ENCODE data around the gene SPIC.

SPIC gene

DNA sequence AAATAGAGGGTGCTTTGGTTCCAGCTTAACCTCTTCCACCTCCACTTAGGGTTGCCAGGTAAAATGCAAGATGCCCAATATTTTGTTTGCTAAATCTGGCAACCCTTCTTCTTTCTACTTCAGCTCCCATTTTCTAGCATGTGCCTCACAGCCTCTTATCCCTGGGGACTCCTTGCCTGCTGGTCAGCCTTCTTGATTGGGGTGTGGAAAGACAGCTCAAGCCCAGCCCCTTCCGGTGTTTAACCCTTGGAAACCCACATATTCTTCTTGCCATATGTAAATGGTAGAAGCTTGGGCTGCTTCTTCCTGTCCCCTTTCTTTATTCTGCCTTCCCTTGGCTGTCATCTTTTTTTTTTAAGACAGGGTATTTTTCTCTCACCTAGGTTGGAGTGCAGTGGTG lies 5.7 kb downstream of the SPIC start:
- no peaks in the 10 kb centered on the region for H3K4me1 ChIP-seq (ENCODE audit: control insufficient read depth, insufficient read depth, low read depth, low read length)

DNA sequence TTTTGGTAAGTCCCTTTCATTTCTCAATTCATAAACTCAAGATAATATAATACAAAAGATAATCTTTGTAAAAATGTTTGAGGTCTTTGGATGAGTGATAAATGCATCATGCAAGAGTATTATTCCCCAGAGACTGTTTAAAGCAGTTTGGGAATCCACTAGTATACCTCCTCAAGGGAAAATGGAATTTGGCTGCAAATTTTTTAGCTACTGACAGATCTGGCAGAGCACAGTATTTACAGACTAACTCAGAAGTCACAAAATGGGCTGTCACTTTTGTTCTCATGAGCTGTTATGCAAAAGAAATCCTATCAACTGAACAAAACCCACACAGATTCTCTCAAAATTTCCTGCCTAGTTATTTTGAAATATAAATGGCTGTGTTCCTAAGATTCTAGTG lies 9.9 kb downstream of the SPIC start:
- peaks cover 0 to 7% of the 10 kb centered on the region in 2 experiments for H3K27me3 ChIP-seq (ENCODE audit: control insufficient read depth in 1 of 2, insufficient read depth in 1 of 2, low read length in 2 of 2)
- no peak overlapping the region for H4K91ac ChIP-seq (ENCODE audit: low read length)
- H3K36me3 ChIP-seq (ENCODE audit: control insufficient read depth in 1 of 2, insufficient read depth in 2 of 2, low read depth in 1 of 2, low read length in 2 of 2): no peaks in the 10 kb centered on the region
- no peak overlapping the region for H3K14ac ChIP-seq (ENCODE audit: low read length in 2 of 2)
- H2BK5ac ChIP-seq (ENCODE audit: low read depth, low read length, poor library complexity, severe bottlenecking): no peak overlapping the region
- H3K23ac ChIP-seq (ENCODE audit: low read length in 2 of 2): no peak overlapping the region
- H3K18ac ChIP-seq (ENCODE audit: low read depth in 1 of 2, low read length in 2 of 2): no peak overlapping the region
- no peak overlapping the region for H3K27ac ChIP-seq (ENCODE audit: low read length, poor library complexity, severe bottlenecking)
- H3K4ac ChIP-seq (ENCODE audit: low read depth in 1 of 2, low read length in 2 of 2): no peak overlapping the region
- no peak overlapping the region for H2BK12ac ChIP-seq (ENCODE audit: low read length in 2 of 2)
- no peak overlapping the region for H2BK120ac ChIP-seq (ENCODE audit: low read depth, low read length)
- H3K4me1 ChIP-seq (ENCODE audit: control insufficient read depth, insufficient read depth, low read depth, low read length): no peaks in the 10 kb centered on the region
- no peaks in the 10 kb centered on the region for H3K9me3 ChIP-seq (ENCODE audit: control insufficient read depth, low read length)
- no peak overlapping the region for H2AK5ac ChIP-seq (ENCODE audit: low read length, severe bottlenecking)
- no peaks in the 10 kb centered on the region for H3K79me1 ChIP-seq (replicated peaks; ENCODE audit: low read length, poor library complexity, severe bottlenecking)
- H3K4me2 ChIP-seq (ENCODE audit: low read length, poor library complexity, severe bottlenecking): no peak overlapping the region
- H3K4me3 ChIP-seq (ENCODE audit: insufficient read depth in 1 of 2, low read depth in 1 of 2, low read length in 2 of 2): no peak overlapping the region
- no peak overlapping the region for H3K9ac ChIP-seq (ENCODE audit: low read length)
- no peak overlapping the region for H4K8ac ChIP-seq (ENCODE audit: low read length)
- no peak for DNase-seq
- no peak overlapping the region for H2AFZ ChIP-seq (ENCODE audit: low read depth, low read length)
- H2BK15ac ChIP-seq (ENCODE audit: low read depth, poor library complexity, severe bottlenecking): no peak overlapping the region

More for the DNA sequence above, 5.7 kb downstream of the SPIC start:
- Histone ChIP-seq H2BK12ac (ENCODE audit: low read length in 2 of 2) (no peak overlapping the region), H2BK5ac (ENCODE audit: low read depth, low read length, poor library complexity, severe bottlenecking) (no peak overlapping the region), H2BK120ac (ENCODE audit: low read depth, low read length) (no peak overlapping the region), H3K14ac (ENCODE audit: low read length in 2 of 2) (no peak overlapping the region), H3K79me1 (replicated peaks; ENCODE audit: low read length, poor library complexity, severe bottlenecking) (no peaks in the 10 kb centered on the region), H3K9me3 (ENCODE audit: control insufficient read depth, low read length) (no peaks in the 10 kb centered on the region), H4K91ac (ENCODE audit: low read length) (no peak overlapping the region), H3K4me3 (ENCODE audit: insufficient read depth in 1 of 2, low read depth in 1 of 2, low read length in 2 of 2) (no peak overlapping the region), H2AK5ac (ENCODE audit: low read length, severe bottlenecking) (no peak overlapping the region), H3K9ac (ENCODE audit: low read length) (no peak overlapping the region), H4K8ac (ENCODE audit: low read length) (no peak overlapping the region), H3K23ac (ENCODE audit: low read length in 2 of 2) (no peak overlapping the region), H3K27me3 (ENCODE audit: control insufficient read depth in 1 of 2, insufficient read depth in 1 of 2, low read length in 2 of 2) (peaks cover 0 to 3% of the 10 kb centered on the region in 2 experiments), H2AFZ (ENCODE audit: low read depth, low read length) (no peak overlapping the region), H3K18ac (ENCODE audit: low read depth in 1 of 2, low read length in 2 of 2) (no peak overlapping the region), H3K4ac (ENCODE audit: low read depth in 1 of 2, low read length in 2 of 2) (no peak overlapping the region), H2BK15ac (ENCODE audit: low read depth, poor library complexity, severe bottlenecking) (no peak overlapping the region), H3K36me3 (ENCODE audit: control insufficient read depth in 1 of 2, insufficient read depth in 2 of 2, low read depth in 1 of 2, low read length in 2 of 2) (no peaks in the 10 kb centered on the region), H3K4me2 (ENCODE audit: low read length, poor library complexity, severe bottlenecking) (no peak overlapping the region), H3K27ac (ENCODE audit: low read length, poor library complexity, severe bottlenecking) (no peak overlapping the region)
- DNase-seq: no peak
- 100% methylated on average over 1 of the region's 1 CpG for WGBS

DNA sequence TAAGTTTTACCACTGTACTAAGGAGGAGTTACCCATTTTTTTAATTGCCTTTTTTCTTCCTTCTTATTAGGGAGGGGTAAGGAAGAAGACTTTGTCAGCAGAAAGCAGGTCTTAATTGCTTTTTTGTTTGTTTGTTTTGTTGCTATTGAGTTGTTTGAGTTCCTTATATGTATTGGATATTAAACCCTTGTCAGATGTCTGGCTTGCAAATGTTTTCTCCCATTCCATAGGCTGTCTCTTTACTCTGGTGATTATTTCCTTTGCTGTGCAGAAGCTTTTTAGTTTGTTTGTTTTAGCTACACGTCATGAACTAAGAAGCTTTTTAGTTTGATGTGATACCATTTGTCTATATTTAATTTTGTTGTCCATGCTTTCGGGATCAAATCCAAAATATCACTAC lies 13.3 kb downstream of the SPIC start:
- H3K4me1 ChIP-seq (ENCODE audit: control insufficient read depth, insufficient read depth, low read depth, low read length): no peaks in the 10 kb centered on the region
- no peak overlapping the region for H4K91ac ChIP-seq (ENCODE audit: low read length)
- no peak overlapping the region for H2AFZ ChIP-seq (ENCODE audit: low read depth, low read length)
- no peak overlapping the region for H3K18ac ChIP-seq (ENCODE audit: low read depth in 1 of 2, low read length in 2 of 2)
- no peaks in the 10 kb centered on the region for H3K79me1 ChIP-seq (replicated peaks; ENCODE audit: low read length, poor library complexity, severe bottlenecking)
- H3K9me3 ChIP-seq (ENCODE audit: control insufficient read depth, low read length): no peaks in the 10 kb centered on the region
- H3K27me3 ChIP-seq (ENCODE audit: control insufficient read depth in 1 of 2, insufficient read depth in 1 of 2, low read length in 2 of 2): peaks cover 0 to 13% of the 10 kb centered on the region in 2 experiments
- no peaks in the 10 kb centered on the region for H3K36me3 ChIP-seq (ENCODE audit: control insufficient read depth in 1 of 2, insufficient read depth in 2 of 2, low read depth in 1 of 2, low read length in 2 of 2)
- no peak overlapping the region for H2BK120ac ChIP-seq (ENCODE audit: low read depth, low read length)
- H3K27ac ChIP-seq (ENCODE audit: low read length, poor library complexity, severe bottlenecking): no peak overlapping the region
- 87% methylated on average over 1 of the region's 2 CpGs for WGBS
- H2BK15ac ChIP-seq (ENCODE audit: low read depth, poor library complexity, severe bottlenecking): no peak overlapping the region
- no peak overlapping the region for H4K8ac ChIP-seq (ENCODE audit: low read length)
- H3K9ac ChIP-seq (ENCODE audit: low read length): no peak overlapping the region
- DNase-seq: no peak
- H2BK5ac ChIP-seq (ENCODE audit: low read depth, low read length, poor library complexity, severe bottlenecking): no peak overlapping the region
- no peak overlapping the region for H3K4me3 ChIP-seq (ENCODE audit: insufficient read depth in 1 of 2, low read depth in 1 of 2, low read length in 2 of 2)
- H2BK12ac ChIP-seq (ENCODE audit: low read length in 2 of 2): no peak overlapping the region
- no peak overlapping the region for H3K4ac ChIP-seq (ENCODE audit: low read depth in 1 of 2, low read length in 2 of 2)
- no peak overlapping the region for H3K14ac ChIP-seq (ENCODE audit: low read length in 2 of 2)
- H3K23ac ChIP-seq (ENCODE audit: low read length in 2 of 2): no peak overlapping the region
- H2AK5ac ChIP-seq (ENCODE audit: low read length, severe bottlenecking): no peak overlapping the region
- no peak overlapping the region for H3K4me2 ChIP-seq (ENCODE audit: low read length, poor library complexity, severe bottlenecking)

DNA sequence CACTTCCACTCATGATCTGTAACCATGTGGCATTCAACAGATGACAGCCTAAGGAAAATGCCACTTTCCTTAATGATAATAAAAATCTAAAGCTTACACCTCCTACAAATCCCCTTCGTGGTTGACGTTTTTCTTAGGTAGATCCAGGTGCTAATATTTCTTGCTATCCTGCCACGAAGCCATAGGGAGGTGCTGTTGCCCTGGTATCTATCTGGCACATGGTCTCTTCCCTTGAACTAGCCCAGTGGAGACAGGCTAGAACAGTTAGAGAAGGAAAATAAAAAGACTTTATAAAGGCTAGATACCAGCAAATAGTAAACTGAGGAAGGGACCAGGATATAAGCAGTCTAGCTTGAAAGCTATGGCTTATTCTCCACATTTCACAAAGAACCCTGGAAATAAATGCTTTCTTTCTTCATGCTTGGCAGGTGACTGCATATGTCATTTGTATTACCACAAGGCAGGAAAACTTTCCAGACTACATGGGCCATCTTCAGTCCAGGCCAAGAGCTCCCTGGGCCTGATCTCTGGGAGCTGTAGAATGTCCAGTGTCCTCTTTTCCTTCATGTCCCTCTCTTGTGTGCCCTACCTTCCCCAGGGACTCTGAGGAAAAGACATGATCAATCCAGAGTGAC lies 15.3 kb downstream of the SPIC start:
- H3K23ac ChIP-seq (ENCODE audit: low read length in 2 of 2): no peak overlapping the region
- H3K79me1 ChIP-seq (replicated peaks; ENCODE audit: low read length, poor library complexity, severe bottlenecking): no peaks in the 10 kb centered on the region
- no peak overlapping the region for H3K27ac ChIP-seq (ENCODE audit: low read length, poor library complexity, severe bottlenecking)
- H3K36me3 ChIP-seq (ENCODE audit: control insufficient read depth in 1 of 2, insufficient read depth in 2 of 2, low read depth in 1 of 2, low read length in 2 of 2): no peaks in the 10 kb centered on the region
- 9% methylated on average over 3 of the region's 3 CpGs for WGBS
- no peak overlapping the region for H2BK12ac ChIP-seq (ENCODE audit: low read length in 2 of 2)
- no peak overlapping the region for H3K4me2 ChIP-seq (ENCODE audit: low read length, poor library complexity, severe bottlenecking)
- no peak overlapping the region for H3K4me3 ChIP-seq (ENCODE audit: insufficient read depth in 1 of 2, low read depth in 1 of 2, low read length in 2 of 2)
- DNase-seq: peak; percentile 5
- H2BK120ac ChIP-seq (ENCODE audit: low read depth, low read length): no peak overlapping the region
- H4K8ac ChIP-seq (ENCODE audit: low read length): no peak overlapping the region
- H3K4ac ChIP-seq (ENCODE audit: low read depth in 1 of 2, low read length in 2 of 2): no peak overlapping the region
- no peak overlapping the region for H2AK5ac ChIP-seq (ENCODE audit: low read length, severe bottlenecking)
- H3K27me3 ChIP-seq (ENCODE audit: control insufficient read depth in 1 of 2, insufficient read depth in 1 of 2, low read length in 2 of 2): peaks cover 0 to 13% of the 10 kb centered on the region in 2 experiments
- H3K14ac ChIP-seq (ENCODE audit: low read length in 2 of 2): no peak overlapping the region
- H4K91ac ChIP-seq (ENCODE audit: low read length): no peak overlapping the region
- H3K9me3 ChIP-seq (ENCODE audit: control insufficient read depth, low read length): no peaks in the 10 kb centered on the region
- H2BK5ac ChIP-seq (ENCODE audit: low read depth, low read length, poor library complexity, severe bottlenecking): no peak overlapping the region
- H2AFZ ChIP-seq (ENCODE audit: low read depth, low read length): no peak overlapping the region
- no peak overlapping the region for H3K18ac ChIP-seq (ENCODE audit: low read depth in 1 of 2, low read length in 2 of 2)
- no peak overlapping the region for H3K9ac ChIP-seq (ENCODE audit: low read length)
- no peak overlapping the region for H2BK15ac ChIP-seq (ENCODE audit: low read depth, poor library complexity, severe bottlenecking)
- no peaks in the 10 kb centered on the region for H3K4me1 ChIP-seq (ENCODE audit: control insufficient read depth, insufficient read depth, low read depth, low read length)

Measured in mesenchymal stem cell (in vitro differentiated cells and primary cell).